K562 (cell line): ENCODE results near the gene TLR5. TPM values are rescaled to one million over a fixed set of nuclear protein-coding genes. Genes with fewer than 3 reads are reported as not detected.

Source experiments
- ATAC-seq: fragments of 200-7000 bp; cut with Tn5 transposase; 3 replicates; pipeline ENCODE4 v1.9.1; 2020; ENCODE audit warnings: moderate library complexity
- BruUV-seq: library from RNA; stranded (reverse); fragments of 400-500 nt; replicated peaks from 2 replicates; lab custom pipeline; 2021; lab: Mats Ljungman, UMichigan
- CTCF ChIA-PET: fragments of 300-600 bp; formaldehyde crosslinking; extraction: SDS; loops from one replicate; lab custom pipeline; 2021; ENCODE audit warnings: low intra/inter-chr PET ratio; lab: Yijun Ruan, JAX
- POLR2A ChIA-PET: fragments of 300-600, 350-650 bp; sonication (Branson Sonifier 250); formaldehyde crosslinking; extraction: SDS; loops from one replicate; lab custom pipeline; 2021; ENCODE audit warnings: antibody characterized with exemption, inconsistent platforms; lab: Yijun Ruan, JAX
- DNase-seq, 4 experiments: peaks; one replicate each; pipeline versions ENCODE4 v3.0.0 to v3.0.0-alpha.2; 2011 to 2018; ENCODE audit warnings: low spot score in 3 of 4, mixed read lengths in 3 of 4; ENCODE audit errors: extremely low read depth in 1 of 4
- FAIRE-seq: peaks from 2 replicates; lab custom pipeline; 2011; peaks lifted over from hg19 to GRCh38; lab: Jason Lieb, UNC
- H2AFZ ChIP-seq: 2 replicates; pipeline ENCODE4 v1.6.0; 2011; ENCODE audit warnings: low read depth, low read length, control low read depth, inconsistent platforms
- H3K27ac ChIP-seq: fragments of 200-600 bp; 3 replicates; pipeline ENCODE4 v1.8.0; 2011; ENCODE audit warnings: low read depth, mild to moderate bottlenecking, control low read depth, inconsistent platforms, low read length, moderate library complexity, mixed read lengths; ENCODE audit errors: extremely low read depth
- H3K27me3 ChIP-seq, 2 experiments: fragments of 300-600 bp in 1 of 2; 2 replicates in 1 of 2; 3 replicates in 1 of 2; pipeline versions ENCODE4 v1.6.0 to v1.8.0; 2011; ENCODE audit warnings: inconsistent platforms in 2 of 2, low read length in 2 of 2, mild to moderate bottlenecking in 1 of 2, mixed read lengths in 1 of 2, moderate library complexity in 1 of 2; ENCODE audit not compliant: control insufficient read depth in 2 of 2, insufficient read depth in 2 of 2
- H3K36me3 ChIP-seq: fragments of 300-600 bp; 3 replicates; pipeline ENCODE4 v1.8.0; 2011; ENCODE audit warnings: mild to moderate bottlenecking, low read length, inconsistent platforms; ENCODE audit not compliant: control insufficient read depth, insufficient read depth
- H3K4me1 ChIP-seq, 2 experiments: fragments of 200-600 bp in 1 of 2; replicated peaks in 1 of 2; 2 replicates in 1 of 2; 3 replicates in 1 of 2; pipeline versions ENCODE4 v1.5.1 to v1.8.0; 2011; ENCODE audit warnings: inconsistent platforms in 2 of 2, low read length in 2 of 2, mild to moderate bottlenecking in 1 of 2, mixed read lengths in 1 of 2, moderate library complexity in 1 of 2; ENCODE audit not compliant: control insufficient read depth in 2 of 2, insufficient read depth in 2 of 2
- H3K4me2 ChIP-seq: 2 replicates; pipeline ENCODE4 v1.6.1; 2011; ENCODE audit warnings: low read length, control low read depth, inconsistent platforms, mixed read lengths; ENCODE audit not compliant: insufficient read depth
- H3K4me3 ChIP-seq: fragments of 200-600 bp; sonication (generic), shearing (Covaris generic); 2 replicates; pipeline ENCODE4 v1.5.1; 2016; ENCODE audit warnings: control low read depth, inconsistent platforms
- H3K79me2 ChIP-seq: fragments of 200-600 bp; 3 replicates; pipeline ENCODE4 v1.8.0; 2011; ENCODE audit warnings: low read length, inconsistent platforms; ENCODE audit not compliant: control insufficient read depth, insufficient read depth
- H3K9ac ChIP-seq, 2 experiments: 2 replicates each; pipeline versions ENCODE4 v1.6.0 to v1.6.1; 2011; ENCODE audit warnings: low read depth in 2 of 2, low read length in 2 of 2, control low read depth in 1 of 2, inconsistent platforms in 1 of 2, mild to moderate bottlenecking in 1 of 2, mixed read lengths in 1 of 2; ENCODE audit not compliant: insufficient read depth in 1 of 2
- H3K9me1 ChIP-seq: one replicate; pipeline ENCODE4 v1.6.0; 2011; ENCODE audit warnings: inconsistent platforms, mild to moderate bottlenecking, low read length, moderate library complexity; ENCODE audit not compliant: control insufficient read depth, insufficient read depth
- H3K9me3 ChIP-seq: replicated peaks from 2 replicates; pipeline ENCODE4 v1.5.1; 2011; ENCODE audit warnings: low read depth, low read length, inconsistent platforms; ENCODE audit not compliant: control insufficient read depth, insufficient read depth
- H4K20me1 ChIP-seq: replicated peaks from 2 replicates; pipeline ENCODE4 v1.6.1; 2011; ENCODE audit warnings: low read length, inconsistent platforms, mixed read lengths; ENCODE audit not compliant: control insufficient read depth, insufficient read depth
- ARHGAP35 ChIP-seq: fragments of 450-650 bp; IDR thresholded peaks from 2 replicates; pipeline ENCODE4 v1.6.1; 2018; ENCODE audit not compliant: partially characterized antibody
- CBFA2T3 ChIP-seq: fragments of 450-650 bp; IDR thresholded peaks from 2 replicates; pipeline ENCODE4 v1.6.1; 2017
- HCFC1 ChIP-seq: IDR thresholded peaks from 2 replicates; pipeline ENCODE4 v1.6.1; 2012; ENCODE audit warnings: low read depth, low read length, improper control_type of control experiment
- IRF2 ChIP-seq: sonication (generic); formaldehyde crosslinking; IDR thresholded peaks from 2 replicates; pipeline ENCODE4 v1.8.1; 2022; ENCODE audit warnings: mild to moderate bottlenecking, missing genetic modification reagents
- JUND ChIP-seq, 2 experiments: IDR thresholded peaks; 2 replicates in 1 of 2; 3 replicates in 1 of 2; pipeline ENCODE4 v1.6.1; 2011; ENCODE audit warnings: borderline replicate concordance in 2 of 2, low read depth in 2 of 2, low read length in 2 of 2, improper control_type of control experiment in 1 of 2, missing biosample characterization in 1 of 2, missing genetic modification characterization in 1 of 2, missing genetic modification reagents in 1 of 2
- MCM7 ChIP-seq, 2 experiments: fragments of 450-650 bp; IDR thresholded peaks; 2 replicates each; pipeline ENCODE4 v1.6.1; 2016 to 2018
- POLR3G ChIP-seq: IDR thresholded peaks from 2 replicates; pipeline ENCODE4 v1.6.1; 2011; ENCODE audit not compliant: insufficient read length, insufficient replicate concordance; ENCODE audit errors: extremely low read depth
- SMC3 ChIP-seq: conservative IDR thresholded peaks from 2 replicates; pipeline ENCODE4 v1.6.1; 2011; ENCODE audit warnings: low read depth, low read length, improper control_type of control experiment; ENCODE audit not compliant: insufficient read depth
- TCF7L2 ChIP-seq: fragments of 150-350 bp; IDR thresholded peaks from 2 replicates; pipeline ENCODE4 v1.6.1; 2016; ENCODE audit warnings: low read depth, mild to moderate bottlenecking, low read length, moderate library complexity
- ZBTB11 ChIP-seq, 3 experiments: fragments of 200-800 bp in 1 of 3; fragments of 250-450 bp in 1 of 3; fragments of 450-650 bp in 1 of 3; sonication (Bioruptor Pico) in 1 of 3; sonication (Bioruptor generic) in 1 of 3; formaldehyde crosslinking in 1 of 3; IDR thresholded peaks; 2 replicates each; pipeline versions ENCODE4 v1.6.1 to v1.8.0; 2016 to 2022; ENCODE audit warnings: mild to moderate bottlenecking in 2 of 3, missing genetic modification characterization in 2 of 3, missing compliant biosample characterization in 1 of 3, moderate library complexity in 1 of 3
- ZBTB49 ChIP-seq: sonication (generic); formaldehyde crosslinking; IDR thresholded peaks from 2 replicates; pipeline ENCODE4 v1.8.0; 2022; ENCODE audit warnings: missing genetic modification reagents, mild to moderate bottlenecking, borderline replicate concordance
- ZFP1 ChIP-seq: fragments of 450-650 bp; formaldehyde crosslinking; IDR thresholded peaks from 2 replicates; pipeline ENCODE4 v1.4.0; 2020; ENCODE audit warnings: mild to moderate bottlenecking, mixed read lengths
- ZNF184 ChIP-seq: sonication (generic); formaldehyde crosslinking; IDR thresholded peaks from 2 replicates; pipeline ENCODE4 v1.5.0; 2020; ENCODE audit warnings: missing genetic modification reagents
- ZNF644 ChIP-seq: fragments of 200-800 bp; sonication (Bioruptor generic); IDR thresholded peaks from 2 replicates; pipeline ENCODE4 v1.6.1; 2016; ENCODE audit warnings: low read depth, missing genetic modification characterization, missing compliant biosample characterization
- WGBS: fragments of 100-300 bp; shearing (Covaris generic); methylation state at CpG from one replicate; pipeline ENCODE4 v1.1.6; 2016; ENCODE audit warnings: low coverage, mixed read lengths; ENCODE audit not compliant: insufficient coverage; ENCODE audit errors: missing lambda C conversion rate; 5-methylcytosine and 5-hydroxymethylcytosine counted together
- in situ Hi-C: fragments of 300-500 bp; cut with MboI; formaldehyde crosslinking; loops from 4 replicates; pipeline ENCODE4 v1.15.0; 2018; ENCODE audit warnings: inconsistent platforms, mixed read lengths
- intact Hi-C: fragments of 100-400 bp; cut with micrococcal nuclease; formaldehyde crosslinking; loops from 2 replicates; pipeline ENCODE4 v1.14.2; 2022
- polyA plus RNA-seq, 8 experiments: library from polyadenylated mRNA; depleted of rRNA in 4 of 8; stranded (reverse) in 5 of 8; unstranded in 3 of 8; fragments of >200 nt; fragmentation: Nextera tagmentation in 2 of 8; fragmentation: Illumina TruSeq in 1 of 8; extraction: Ambion mirVana in 2 of 8; extraction: Trizol in 1 of 8; gene quantifications; 2 replicates each; pipeline versions ENCODE4 v1.2.1 to v1.2.3, GENCODE V29; 2011 to 2014; ENCODE audit warnings: inconsistent platforms in 1 of 8, missing spikeins in 1 of 8
- total RNA-seq, 7 experiments: library from RNA; depleted of rRNA in 6 of 7; stranded (reverse); fragments of >200 nt in 6 of 7; fragmentation: Illumina TruSeq in 2 of 7; extraction: Trizol in 2 of 7; gene quantifications; 2 replicates each; pipeline versions ENCODE4 v1.2.1 to v1.2.3, GENCODE V29; 2011 to 2021; ENCODE audit warnings: low replicate concordance in 1 of 7

Gene TLR5
- total and polyA plus RNA-seq, 9 of the 15 experiments (the other 6 are each of a cell fraction or from before 2014, with no cell fraction given), result 0.93 to 7.4 (median 1.9) TPM

GRCh38 chr1:223091896-223092295 is 51.2 kb downstream of the TLR5 start:
- H2AFZ ChIP-seq, result no peak overlapping the region
- H3K9me1 ChIP-seq, result peaks cover 5% of the 10 kb centered on the region
- H3K36me3 ChIP-seq, result no peaks in the 10 kb centered on the region
- no peak overlapping the region for H3K4me2 ChIP-seq
- H3K27me3 ChIP-seq, result peaks cover 9 to 30% of the 10 kb centered on the region in 2 experiments; a peak in 4 of 5 replicates
- H3K9ac ChIP-seq, result no peak overlapping the region
- CTCF ChIA-PET, result no interaction called here
- FAIRE-seq (no peak), ATAC-seq (no peak), DNase-seq (peak in 1 of 4 experiments; percentile 6)
- intact Hi-C loops (no loop called here), in situ Hi-C loops (no loop called here)
- no TSS peak for BruUV-seq
- WGBS, result 0% methylated on average over 6 of the region's 6 CpGs
- no peaks in the 10 kb centered on the region for H3K4me1 ChIP-seq
- no peaks in the 10 kb centered on the region for H3K79me2 ChIP-seq
- H3K4me3 ChIP-seq, result no peak overlapping the region
- H4K20me1 ChIP-seq, result peaks cover 5% of the 10 kb centered on the region
- H3K27ac ChIP-seq, result no peak overlapping the region
- POLR2A ChIA-PET, result no interaction called here
- H3K9me3 ChIP-seq, result no peaks in the 10 kb centered on the region
- TF ChIP-seq HCFC1 (no peak), IRF2 (CRISPR knock-in tag) (no peak), SMC3 (no peak), MCM7 (IDR thresholded peaks at IDR 0.05) (no peak), ZBTB11 (CRISPR knock-in tag; IDR thresholded peaks at IDR 0.05) (no peak), ZFP1 (CRISPR knock-in tag) (peak; percentile 37; the same call in 1 of the 2 replicates), ZNF644 (tag) (0 out of 2 replicates have a peak, but pooled peaks have one; percentile 39), POLR3G (no peak), CBFA2T3 (0 out of 2 replicates have a peak, but pooled peaks have one; percentile 17), ARHGAP35 (no peak), ZNF184 (CRISPR knock-in tag) (no peak), TCF7L2 (no peak), JUND (IDR thresholded peaks at IDR 0.05; ENCODE audit: borderline replicate concordance, low read depth, low read length) (no peak), JUND (tag; IDR thresholded peaks at IDR 0.05; ENCODE audit: borderline replicate concordance, low read depth, low read length) (no peak), ZBTB49 (CRISPR knock-in tag) (no peak)
